Liver (tissue), 9 donors: ENCODE measurements around the gene SEC31B. TPM values are rescaled to one million over a fixed set of nuclear protein-coding genes. Genes with fewer than 3 reads are reported as not detected.

Experiments
- DNase-seq: peaks from one replicate; pipeline ENCODE4 v3.0.0-alpha.2; 2017; ENCODE audit warnings: low spot score
- H3K27ac ChIP-seq, 2 donors: one replicate each; pipeline ENCODE4 v1.7.0; 2013; ENCODE audit warnings: inconsistent platforms in 2 of 2, low read length in 2 of 2, control low read depth in 1 of 2, low read depth in 1 of 2, mild to moderate bottlenecking in 1 of 2
- H3K27me3 ChIP-seq, 4 donors: one replicate each; pipeline versions ENCODE4 v1.6.1 to v1.7.0; 2013; ENCODE audit warnings: low read length in 3 of 4, inconsistent platforms in 1 of 4, mild to moderate bottlenecking in 1 of 4, moderate library complexity in 1 of 4; ENCODE audit not compliant: control insufficient read depth in 4 of 4, insufficient read depth in 4 of 4
- H3K36me3 ChIP-seq, 4 donors: one replicate each; pipeline versions ENCODE4 v1.6.1 to v1.7.0; 2013; ENCODE audit warnings: low read length in 3 of 4, mild to moderate bottlenecking in 3 of 4, low read depth in 1 of 4, moderate library complexity in 1 of 4; ENCODE audit not compliant: control insufficient read depth in 4 of 4, insufficient read depth in 3 of 4
- H3K4me1 ChIP-seq, 4 donors: one replicate each; pipeline versions ENCODE4 v1.6.1 to v1.7.0; 2013; ENCODE audit warnings: low read length in 3 of 4, mild to moderate bottlenecking in 3 of 4, moderate library complexity in 1 of 4; ENCODE audit not compliant: control insufficient read depth in 4 of 4, insufficient read depth in 4 of 4
- H3K4me3 ChIP-seq, 3 donors: one replicate each; pipeline versions ENCODE4 v1.6.1 to v1.7.0; 2013; ENCODE audit warnings: low read length in 3 of 3, control low read depth in 1 of 3, low read depth in 1 of 3, mild to moderate bottlenecking in 1 of 3
- H3K9ac ChIP-seq, 2 donors: one replicate each; pipeline ENCODE4 v1.7.0; 2013; ENCODE audit warnings: low read length in 2 of 2, mild to moderate bottlenecking in 2 of 2, moderate library complexity in 2 of 2, control low read depth in 1 of 2, low read depth in 1 of 2
- H3K9me3 ChIP-seq, 4 donors: one replicate each; pipeline versions ENCODE4 v1.6.1 to v1.7.0; 2013; ENCODE audit warnings: low read length in 3 of 4; ENCODE audit not compliant: control insufficient read depth in 4 of 4
- ATF3 ChIP-seq: IDR thresholded peaks from 2 replicates; pipeline ENCODE4 v1.6.1; 2016; ENCODE audit warnings: antibody characterized with exemption
- CTCF ChIP-seq: fragments of 150-350 bp; IDR thresholded peaks from 2 replicates; pipeline ENCODE4 v1.5.1; 2017; ENCODE audit warnings: improper control_type of control experiment, low read depth, low read length; ENCODE audit not compliant: missing input control
- EGR1 ChIP-seq, 2 donors: IDR thresholded peaks; 2 replicates each; pipeline ENCODE4 v1.6.1; 2016 to 2018; ENCODE audit warnings: antibody characterized with exemption in 2 of 2, low read depth in 2 of 2
- FOXA1 ChIP-seq: IDR thresholded peaks from 2 replicates; pipeline ENCODE4 v1.6.1; 2016; ENCODE audit warnings: antibody characterized with exemption
- FOXA2 ChIP-seq: IDR thresholded peaks from 2 replicates; pipeline ENCODE4 v1.6.1; 2016; ENCODE audit warnings: antibody characterized with exemption
- GABPA ChIP-seq, 2 donors: IDR thresholded peaks in 1 of 2; conservative IDR thresholded peaks in 1 of 2; 2 replicates each; pipeline ENCODE4 v1.6.1; 2016; ENCODE audit warnings: antibody characterized with exemption in 2 of 2, mild to moderate bottlenecking in 1 of 2, moderate library complexity in 1 of 2
- HNF4A ChIP-seq, 2 donors: conservative IDR thresholded peaks; 2 replicates each; pipeline ENCODE4 v1.6.1; 2016; ENCODE audit warnings: antibody characterized with exemption in 2 of 2, mild to moderate bottlenecking in 2 of 2
- HNF4G ChIP-seq: IDR thresholded peaks from 2 replicates; pipeline ENCODE4 v1.6.1; 2016; ENCODE audit warnings: antibody characterized with exemption
- MAX ChIP-seq: IDR thresholded peaks from 2 replicates; pipeline ENCODE4 v1.6.1; 2016; ENCODE audit warnings: antibody characterized with exemption
- NR2F2 ChIP-seq: IDR thresholded peaks from 2 replicates; pipeline ENCODE4 v1.6.1; 2016; ENCODE audit warnings: antibody characterized with exemption
- RAD21 ChIP-seq, 2 donors: IDR thresholded peaks; 2 replicates each; pipeline ENCODE4 v1.6.1; 2016; ENCODE audit warnings: antibody characterized with exemption in 2 of 2, mild to moderate bottlenecking in 2 of 2
- REST ChIP-seq: IDR thresholded peaks from 2 replicates; pipeline ENCODE4 v1.6.1; 2016; ENCODE audit warnings: antibody characterized with exemption, mild to moderate bottlenecking
- RXRA ChIP-seq, 2 donors: IDR thresholded peaks; 2 replicates each; pipeline ENCODE4 v1.6.1; 2017 to 2018; ENCODE audit warnings: antibody characterized with exemption in 2 of 2, mild to moderate bottlenecking in 1 of 2
- SP1 ChIP-seq: IDR thresholded peaks from 2 replicates; pipeline ENCODE4 v1.6.1; 2018; ENCODE audit warnings: antibody characterized with exemption, mild to moderate bottlenecking
- TAF1 ChIP-seq: conservative IDR thresholded peaks from 2 replicates; pipeline ENCODE4 v1.6.1; 2016; ENCODE audit warnings: antibody characterized with exemption, mild to moderate bottlenecking
- YY1 ChIP-seq: IDR thresholded peaks from 2 replicates; pipeline ENCODE4 v1.6.1; 2016; ENCODE audit warnings: antibody characterized with exemption, mild to moderate bottlenecking
- ZBTB33 ChIP-seq: IDR thresholded peaks from 2 replicates; pipeline ENCODE4 v1.6.1; 2016; ENCODE audit warnings: antibody characterized with exemption
- WGBS: extraction: QIAGEN DNeasy Blood & Tissue Kit; methylation state at CpG from one replicate; pipeline ENCODE4 v1.1.7; 2013; 5-methylcytosine and 5-hydroxymethylcytosine counted together
- polyA plus RNA-seq, 2 donors: library from polyadenylated mRNA; stranded (reverse) in 1 of 2; unstranded in 1 of 2; fragments of 200-250 nt in 1 of 2; fragments of >200 nt in 1 of 2; fragmentation: Nextera tagmentation in 1 of 2; extraction: Ambion mirVana in 1 of 2; gene quantifications; one replicate each; pipeline versions ENCODE4 v1.2.1 to v1.2.3, GENCODE V29; 2013 to 2015
- total RNA-seq, 2 donors: library from RNA; depleted of rRNA; stranded (reverse); fragments of >200 nt; gene quantifications; one replicate each; pipeline ENCODE4 v1.2.3, GENCODE V29; 2014
- donor health status: healthy.
- donor health status: healthy.
- donor health status: healthy.
- donor health status: healthy.
- donor health status: healthy.

The SEC31B gene
- total and polyA plus RNA-seq, 4 donors: 1.3 to 6.6 (median 3.8) TPM

- Histone ChIP-seq H3K4me1 (no peaks in the 10 kb centered on the region), H3K9me3 (no peaks in the 10 kb centered on the region), H3K27ac (no peak overlapping the region), H3K4me3 (no peak overlapping the region), H3K9ac (no peak overlapping the region), H3K27me3 (no peaks in the 10 kb centered on the region), H3K36me3 (peaks cover 3 to 22% (median 8%) of the 10 kb centered on the region in 4 donors)
- DNase-seq: no peak
- TF ChIP-seq REST: no peak
- no peak for TF ChIP-seq EGR1 (IDR thresholded peaks at IDR 0.05; ENCODE audit: low read depth in 2 of 2)
- no peak for TF ChIP-seq RAD21 (IDR thresholded peaks at IDR 0.05)
- TF ChIP-seq RXRA (IDR thresholded peaks at IDR 0.05): no peak
- no peak for TF ChIP-seq YY1
- no peak for TF ChIP-seq MAX
- TF ChIP-seq ZBTB33: no peak
- no peak for TF ChIP-seq ATF3
- no peak for TF ChIP-seq HNF4G
- no peak for TF ChIP-seq HNF4A (conservative IDR thresholded peaks at IDR 0.05)
- no peak for TF ChIP-seq FOXA2
- no peak for TF ChIP-seq NR2F2
- no peak for TF ChIP-seq SP1
- no peak for TF ChIP-seq TAF1
- TF ChIP-seq FOXA1: no peak
- no peak for TF ChIP-seq GABPA (IDR thresholded peaks at IDR 0.05 in 1 of 2, conservative IDR thresholded peaks at IDR 0.05 in 1 of 2)
- 80% methylated on average over 1 of the region's 1 CpG for WGBS
Measured at GRCh38 chr10:100508266-100508665, 11.4 kb downstream of the SEC31B start.

- Histone ChIP-seq H3K27me3 (no peaks in the 10 kb centered on the region), H3K9ac (no peak overlapping the region), H3K4me1 (no peaks in the 10 kb centered on the region), H3K9me3 (no peaks in the 10 kb centered on the region), H3K4me3 (no peak overlapping the region), H3K27ac (no peak overlapping the region), H3K36me3 (peaks cover 3 to 22% (median 9%) of the 10 kb centered on the region in 4 donors)
- DNase-seq: no peak
- WGBS: 97% methylated on average over 5 of the region's 5 CpGs
- TF ChIP-seq ATF3: no peak
- no peak for TF ChIP-seq GABPA (IDR thresholded peaks at IDR 0.05 in 1 of 2, conservative IDR thresholded peaks at IDR 0.05 in 1 of 2)
- no peak for TF ChIP-seq EGR1 (IDR thresholded peaks at IDR 0.05; ENCODE audit: low read depth in 2 of 2)
- no peak for TF ChIP-seq MAX
- TF ChIP-seq SP1: no peak
- no peak for TF ChIP-seq ZBTB33
- TF ChIP-seq HNF4G: no peak
- TF ChIP-seq REST: no peak
- no peak for TF ChIP-seq CTCF
- no peak for TF ChIP-seq HNF4A (conservative IDR thresholded peaks at IDR 0.05)
- TF ChIP-seq FOXA2: no peak
- TF ChIP-seq YY1: no peak
- TF ChIP-seq TAF1: no peak
Measured at GRCh38 chr10:100507357-100507732, 12.3 kb downstream of the SEC31B start.
